ENCODE data around the gene BNIP2. TPM values are rescaled to one million over a fixed set of nuclear protein-coding genes. Genes with fewer than 3 reads are reported as not detected.
A peak's percentile ranks its signal among the peaks of the same experiment; 100 is the strongest.

BNIP2 gene
- total and polyA plus RNA-seq, 2 of the 13 experiments (the other 11 are each of a cell fraction or from before 2014, with no cell fraction given): 17.4 to 57.6 TPM

DNA sequence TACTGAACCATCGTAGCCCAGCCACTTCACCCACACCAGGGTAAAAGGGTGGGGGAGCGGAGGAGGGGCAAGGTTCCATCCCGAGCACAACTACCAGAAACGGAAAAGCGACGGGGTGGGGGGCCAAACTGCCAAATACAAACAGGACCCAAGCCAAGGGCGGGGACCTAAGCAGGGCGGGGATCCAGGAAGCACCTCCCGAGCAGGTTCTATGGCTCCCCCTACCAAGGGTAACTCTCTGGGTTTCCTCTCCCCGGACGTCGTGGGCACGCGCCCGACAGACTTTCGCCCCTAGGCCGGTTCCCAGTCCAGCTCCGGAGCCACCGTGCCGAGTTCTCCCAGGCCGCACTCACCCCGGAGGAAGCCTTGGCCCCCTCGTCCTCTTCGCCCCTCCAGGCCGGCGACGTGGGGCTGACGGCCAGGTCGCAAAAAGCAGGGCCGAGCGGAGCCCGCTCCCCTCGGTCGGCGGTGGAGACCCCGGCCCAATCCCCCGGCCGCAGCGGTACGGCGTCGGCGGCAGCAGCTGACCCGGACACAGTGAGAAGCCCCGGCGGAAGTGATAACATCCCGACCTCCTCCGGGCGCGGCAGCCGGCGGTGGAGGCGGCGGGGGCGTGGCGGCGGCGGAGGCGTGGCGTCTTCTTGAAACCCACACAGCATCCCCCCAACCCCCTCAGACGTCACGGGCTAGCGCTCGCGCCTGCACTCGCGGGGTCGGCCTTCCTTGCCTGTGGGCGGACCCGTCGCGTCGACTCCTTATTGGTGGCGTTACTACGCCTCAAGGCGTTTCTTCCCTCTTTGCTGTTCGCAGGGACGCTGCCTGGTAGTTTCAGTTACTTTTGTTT lies at the start of gene BNIP2 (continued):
- TF ChIP-seq ZFP91 (CRISPR knock-in tag; IDR thresholded peaks at IDR 0.05; ENCODE audit: borderline replicate concordance) (peak; percentile 77; the same call in 1 of the 2 replicates), BRF2 (CRISPR knock-in tag; IDR thresholded peaks at IDR 0.05) (no peak), NONO (IDR thresholded peaks at IDR 0.05) (no peak), NONO (CRISPR knock-in tag; conservative IDR thresholded peaks at IDR 0.05) (peak; percentile 75), ZNF772 (CRISPR knock-in tag; IDR thresholded peaks at IDR 0.05) (peak; percentile 86), ZHX1 (CRISPR knock-in tag; IDR thresholded peaks at IDR 0.05; ENCODE audit: low read depth) (0 out of 2 replicates have a peak, but pooled peaks have one; percentile 48), ZNF12 (CRISPR knock-in tag; IDR thresholded peaks at IDR 0.05) (0 out of 2 replicates have a peak, but pooled peaks have one; percentile 27), HHEX (CRISPR knock-in tag; IDR thresholded peaks at IDR 0.05) (no peak), NPAS2 (CRISPR knock-in tag; IDR thresholded peaks at IDR 0.05; ENCODE audit: borderline replicate concordance) (no peak), ARNTL (CRISPR knock-in tag; IDR thresholded peaks at IDR 0.05) (no peak), RELA (CRISPR knock-in tag; IDR thresholded peaks at IDR 0.05) (0 out of 2 replicates have a peak, but pooled peaks have one; percentile 32), ZNF251 (CRISPR knock-in tag; IDR thresholded peaks at IDR 0.05) (no peak)
- TF ChIP-seq, protein P1, sequence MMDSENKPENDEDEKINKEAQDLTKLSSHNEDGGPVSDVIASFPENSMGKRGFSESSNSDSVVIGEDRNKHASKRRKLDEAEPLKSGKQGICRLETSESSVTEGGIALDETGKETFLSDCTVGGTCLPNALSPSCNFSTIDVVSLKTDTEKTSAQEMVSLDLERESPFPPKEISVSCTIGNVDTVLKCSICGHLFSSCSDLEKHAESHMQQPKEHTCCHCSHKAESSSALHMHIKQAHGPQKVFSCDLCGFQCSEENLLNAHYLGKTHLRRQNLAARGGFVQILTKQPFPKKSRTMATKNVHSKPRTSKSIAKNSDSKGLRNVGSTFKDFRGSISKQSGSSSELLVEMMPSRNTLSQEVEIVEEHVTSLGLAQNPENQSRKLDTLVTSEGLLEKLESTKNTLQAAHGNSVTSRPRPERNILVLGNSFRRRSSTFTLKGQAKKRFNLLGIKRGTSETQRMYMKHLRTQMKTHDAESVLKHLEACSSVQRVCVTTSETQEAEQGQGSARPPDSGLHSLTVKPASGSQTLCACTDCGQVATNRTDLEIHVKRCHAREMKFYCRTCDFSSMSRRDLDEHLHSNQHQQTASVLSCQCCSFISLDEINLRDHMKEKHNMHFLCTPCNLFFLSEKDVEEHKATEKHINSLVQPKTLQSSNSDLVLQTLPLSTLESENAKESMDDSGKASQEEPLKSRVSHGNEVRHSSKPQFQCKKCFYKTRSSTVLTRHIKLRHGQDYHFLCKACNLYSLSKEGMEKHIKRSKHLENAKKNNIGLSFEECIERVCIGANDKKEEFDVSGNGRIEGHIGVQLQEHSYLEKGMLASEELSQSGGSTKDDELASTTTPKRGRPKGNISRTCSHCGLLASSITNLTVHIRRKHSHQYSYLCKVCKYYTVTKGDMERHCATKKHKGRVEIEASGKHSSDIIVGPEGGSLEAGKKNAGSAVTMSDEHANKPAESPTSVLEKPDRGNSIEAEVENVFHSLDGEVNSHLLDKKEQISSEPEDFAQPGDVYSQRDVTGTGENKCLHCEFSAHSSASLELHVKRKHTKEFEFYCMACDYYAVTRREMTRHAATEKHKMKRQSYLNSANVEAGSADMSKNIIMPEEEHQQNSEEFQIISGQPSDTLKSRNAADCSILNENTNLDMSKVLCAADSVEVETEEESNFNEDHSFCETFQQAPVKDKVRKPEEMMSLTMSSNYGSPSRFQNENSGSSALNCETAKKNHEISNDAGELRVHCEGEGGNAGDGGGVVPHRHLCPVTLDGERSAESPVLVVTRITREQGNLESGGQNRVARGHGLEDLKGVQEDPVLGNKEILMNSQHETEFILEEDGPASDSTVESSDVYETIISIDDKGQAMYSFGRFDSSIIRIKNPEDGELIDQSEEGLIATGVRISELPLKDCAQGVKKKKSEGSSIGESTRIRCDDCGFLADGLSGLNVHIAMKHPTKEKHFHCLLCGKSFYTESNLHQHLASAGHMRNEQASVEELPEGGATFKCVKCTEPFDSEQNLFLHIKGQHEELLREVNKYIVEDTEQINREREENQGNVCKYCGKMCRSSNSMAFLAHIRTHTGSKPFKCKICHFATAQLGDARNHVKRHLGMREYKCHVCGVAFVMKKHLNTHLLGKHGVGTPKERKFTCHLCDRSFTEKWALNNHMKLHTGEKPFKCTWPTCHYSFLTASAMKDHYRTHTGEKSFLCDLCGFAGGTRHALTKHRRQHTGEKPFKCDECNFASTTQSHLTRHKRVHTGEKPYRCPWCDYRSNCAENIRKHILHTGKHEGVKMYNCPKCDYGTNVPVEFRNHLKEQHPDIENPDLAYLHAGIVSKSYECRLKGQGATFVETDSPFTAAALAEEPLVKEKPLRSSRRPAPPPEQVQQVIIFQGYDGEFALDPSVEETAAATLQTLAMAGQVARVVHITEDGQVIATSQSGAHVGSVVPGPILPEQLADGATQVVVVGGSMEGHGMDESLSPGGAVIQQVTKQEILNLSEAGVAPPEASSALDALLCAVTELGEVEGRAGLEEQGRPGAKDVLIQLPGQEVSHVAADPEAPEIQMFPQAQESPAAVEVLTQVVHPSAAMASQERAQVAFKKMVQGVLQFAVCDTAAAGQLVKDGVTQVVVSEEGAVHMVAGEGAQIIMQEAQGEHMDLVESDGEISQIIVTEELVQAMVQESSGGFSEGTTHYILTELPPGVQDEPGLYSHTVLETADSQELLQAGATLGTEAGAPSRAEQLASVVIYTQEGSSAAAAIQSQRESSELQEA (CRISPR knock-in tag; IDR thresholded peaks at IDR 0.05; ENCODE audit: not compliant biosample characterization): no peak
